BJ (cell line): ENCODE data around the gene FTH1. TPM values are rescaled to one million over a fixed set of nuclear protein-coding genes. Genes with fewer than 3 reads are reported as not detected.

Experiments used
- CTCF ChIA-PET: fragments of 350-600 bp; formaldehyde crosslinking; extraction: SDS; loops from one replicate; lab custom pipeline; 2021; ENCODE audit warnings: antibody characterized with exemption, inconsistent platforms; lab: Yijun Ruan, JAX
- POLR2A ChIA-PET: fragments of 300-600 bp; sonication (Branson Sonifier 250); formaldehyde crosslinking; extraction: SDS; loops from one replicate; lab custom pipeline; 2021; ENCODE audit warnings: antibody characterized with exemption; lab: Charles Lee
- DNase-seq: peaks from one replicate; pipeline ENCODE4 v3.0.0-alpha.2; 2011; ENCODE audit warnings: low read depth
- H3K27me3 ChIP-seq: 2 replicates; pipeline ENCODE4 v1.6.0; 2011; ENCODE audit warnings: low read length; ENCODE audit not compliant: control insufficient read depth, insufficient read depth
- H3K36me3 ChIP-seq: 2 replicates; pipeline ENCODE4 v1.5.1; 2011; ENCODE audit warnings: low read length; ENCODE audit not compliant: control insufficient read depth, insufficient read depth
- H3K4me3 ChIP-seq: 2 replicates; pipeline ENCODE4 v1.5.1; 2011; ENCODE audit warnings: low read depth, mild to moderate bottlenecking, control low read depth, low read length
- polyA plus RNA-seq: library from polyadenylated mRNA; depleted of rRNA; stranded (reverse); fragments of >200 nt; gene quantifications from 2 replicates; pipeline ENCODE4 v1.2.3, GENCODE V29; 2011
- TF ChIP-seq, protein P1 (sequence below): IDR thresholded peaks from 2 replicates; pipeline ENCODE4 v1.5.1; 2011; ENCODE audit warnings: low read depth, mild to moderate bottlenecking, control low read depth, inconsistent platforms, low read length, moderate library complexity; ENCODE audit not compliant: insufficient read depth

Gene FTH1
- polyA plus RNA-seq, 1 experiment = 1,472 TPM

DNA sequence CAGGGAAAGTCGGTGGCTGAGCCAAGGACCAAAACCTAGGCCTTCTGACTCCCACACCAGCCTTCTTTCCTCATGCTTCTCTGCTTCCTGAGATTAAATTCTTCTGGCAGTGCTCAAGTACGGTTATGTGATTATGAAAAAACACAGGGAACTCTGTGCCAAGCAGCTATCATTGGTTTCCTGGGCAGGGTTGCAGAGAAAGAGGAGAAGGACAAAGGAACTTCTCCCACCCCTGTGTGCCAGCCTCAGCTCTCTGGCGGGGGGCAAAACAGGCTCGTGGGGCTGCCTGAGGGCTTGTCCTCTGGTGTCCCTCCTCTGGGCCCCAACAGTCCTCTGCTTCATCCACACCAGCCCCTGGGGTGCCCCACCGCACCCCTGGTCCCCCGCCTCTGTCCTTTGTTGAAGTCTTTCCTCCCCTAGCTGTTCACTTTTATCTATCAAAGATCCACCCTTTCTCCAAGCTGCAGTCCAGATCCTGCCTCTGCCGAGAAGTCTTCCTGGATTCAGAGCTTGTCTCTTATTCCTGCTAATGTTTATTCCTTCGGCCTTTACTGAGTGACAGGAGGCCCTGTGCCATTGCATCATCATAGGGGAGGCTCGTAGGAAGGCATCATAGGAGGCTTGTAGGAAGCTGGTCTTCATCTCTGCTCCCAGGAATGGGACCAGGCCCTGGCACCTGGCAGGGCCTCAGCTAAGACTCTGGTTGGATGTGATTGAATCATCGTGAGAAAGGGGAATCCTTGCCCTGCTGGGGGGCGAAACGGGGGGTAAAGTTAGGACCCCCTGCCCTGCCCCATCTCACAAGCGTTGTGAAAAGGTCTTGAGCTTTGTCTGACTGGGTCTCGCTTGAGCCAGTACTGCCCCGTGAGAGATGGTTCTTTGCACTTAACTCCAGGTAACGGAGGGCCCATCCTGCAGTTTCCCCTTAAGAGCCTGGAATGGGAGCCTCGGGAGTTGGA lies 11.5 kb upstream of the FTH1 start:
- POLR2A ChIA-PET = no interaction called here
- no peak overlapping the region for H3K4me3 ChIP-seq
- CTCF ChIA-PET = interaction anchor here (0.6 to 1.7 kb wide), 2 partner anchors 103 to 112 kb away, joined by 3 to 4 read pairs; no protein-coding TSS in a partner anchor
- TF ChIP-seq, protein P1, sequence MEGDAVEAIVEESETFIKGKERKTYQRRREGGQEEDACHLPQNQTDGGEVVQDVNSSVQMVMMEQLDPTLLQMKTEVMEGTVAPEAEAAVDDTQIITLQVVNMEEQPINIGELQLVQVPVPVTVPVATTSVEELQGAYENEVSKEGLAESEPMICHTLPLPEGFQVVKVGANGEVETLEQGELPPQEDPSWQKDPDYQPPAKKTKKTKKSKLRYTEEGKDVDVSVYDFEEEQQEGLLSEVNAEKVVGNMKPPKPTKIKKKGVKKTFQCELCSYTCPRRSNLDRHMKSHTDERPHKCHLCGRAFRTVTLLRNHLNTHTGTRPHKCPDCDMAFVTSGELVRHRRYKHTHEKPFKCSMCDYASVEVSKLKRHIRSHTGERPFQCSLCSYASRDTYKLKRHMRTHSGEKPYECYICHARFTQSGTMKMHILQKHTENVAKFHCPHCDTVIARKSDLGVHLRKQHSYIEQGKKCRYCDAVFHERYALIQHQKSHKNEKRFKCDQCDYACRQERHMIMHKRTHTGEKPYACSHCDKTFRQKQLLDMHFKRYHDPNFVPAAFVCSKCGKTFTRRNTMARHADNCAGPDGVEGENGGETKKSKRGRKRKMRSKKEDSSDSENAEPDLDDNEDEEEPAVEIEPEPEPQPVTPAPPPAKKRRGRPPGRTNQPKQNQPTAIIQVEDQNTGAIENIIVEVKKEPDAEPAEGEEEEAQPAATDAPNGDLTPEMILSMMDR = no peak
- no peaks in the 10 kb centered on the region for H3K36me3 ChIP-seq
- no peaks in the 10 kb centered on the region for H3K27me3 ChIP-seq
- DNase-seq = no peak

DNA sequence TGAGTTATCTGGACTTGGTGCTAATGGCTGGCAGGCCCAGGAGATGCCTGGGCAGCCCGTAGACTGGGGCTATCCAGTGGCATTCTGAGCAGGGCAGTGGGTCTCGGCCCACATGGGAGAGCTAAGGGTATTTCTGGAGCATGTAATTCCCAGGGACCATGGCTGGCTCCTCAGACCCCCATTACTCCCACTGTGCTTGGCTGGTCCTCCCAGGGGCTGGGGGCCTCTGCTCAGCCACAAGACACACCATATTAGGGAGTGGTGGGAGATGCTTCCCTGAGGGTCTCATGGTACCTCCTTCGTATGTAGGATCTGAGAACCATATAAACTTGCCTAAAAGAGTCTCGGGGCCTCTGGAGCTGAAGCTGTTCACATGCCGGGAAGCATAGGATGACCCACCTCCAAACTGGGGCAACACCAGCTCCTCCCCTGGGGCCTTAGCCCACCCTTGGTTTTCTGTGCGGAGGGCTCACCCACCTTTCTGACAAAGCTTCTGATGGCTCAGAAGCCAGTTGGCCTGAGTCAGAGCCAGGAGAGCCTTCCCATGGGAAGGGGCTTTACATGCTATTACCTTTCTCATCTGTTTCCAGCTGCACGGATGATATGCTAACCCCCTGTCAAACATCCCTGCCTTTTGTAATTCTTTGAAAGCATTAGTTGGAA lies 9.5 kb upstream of the FTH1 start:
- DNase-seq = no peak
- no peaks in the 10 kb centered on the region for H3K27me3 ChIP-seq
- CTCF ChIA-PET = interaction anchor here (0.6 to 2.9 kb wide), 3 partner anchors 79 to 129 kb away, joined by 3 to 13 read pairs (median 5); no protein-coding TSS in a partner anchor
- TF ChIP-seq, protein P1 = no peak
- H3K4me3 ChIP-seq = no peak overlapping the region
- no peaks in the 10 kb centered on the region for H3K36me3 ChIP-seq
- POLR2A ChIA-PET = interaction anchor here (0.6 to 0.7 kb wide), 2 partner anchors 17 to 759 kb away, joined by 3 read pairs; no protein-coding TSS in a partner anchor

DNA sequence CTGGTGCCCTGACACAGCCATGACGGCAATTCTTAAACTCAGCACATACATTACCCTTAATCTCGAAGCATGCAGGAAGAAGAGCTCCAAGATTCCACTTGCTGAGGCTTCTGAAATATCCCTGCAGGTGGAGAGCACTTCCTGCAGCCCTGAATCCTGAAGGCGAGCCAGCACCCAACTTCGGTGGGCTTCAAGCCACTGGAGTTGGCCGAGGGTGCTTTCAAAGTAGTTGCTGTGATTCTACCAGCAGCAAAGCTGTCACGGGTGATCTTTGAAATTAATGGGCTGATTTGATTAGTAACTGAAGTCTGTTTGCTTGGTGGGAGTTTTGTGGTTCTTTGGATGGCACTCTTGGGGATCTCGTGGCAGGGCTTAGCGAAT lies 9.0 kb upstream of the FTH1 start:
- TF ChIP-seq, protein P1 = no peak
- POLR2A ChIA-PET = interaction anchor here (0.6 to 0.7 kb wide), 2 partner anchors 18 to 760 kb away, joined by 3 read pairs; no protein-coding TSS in a partner anchor

DNA sequence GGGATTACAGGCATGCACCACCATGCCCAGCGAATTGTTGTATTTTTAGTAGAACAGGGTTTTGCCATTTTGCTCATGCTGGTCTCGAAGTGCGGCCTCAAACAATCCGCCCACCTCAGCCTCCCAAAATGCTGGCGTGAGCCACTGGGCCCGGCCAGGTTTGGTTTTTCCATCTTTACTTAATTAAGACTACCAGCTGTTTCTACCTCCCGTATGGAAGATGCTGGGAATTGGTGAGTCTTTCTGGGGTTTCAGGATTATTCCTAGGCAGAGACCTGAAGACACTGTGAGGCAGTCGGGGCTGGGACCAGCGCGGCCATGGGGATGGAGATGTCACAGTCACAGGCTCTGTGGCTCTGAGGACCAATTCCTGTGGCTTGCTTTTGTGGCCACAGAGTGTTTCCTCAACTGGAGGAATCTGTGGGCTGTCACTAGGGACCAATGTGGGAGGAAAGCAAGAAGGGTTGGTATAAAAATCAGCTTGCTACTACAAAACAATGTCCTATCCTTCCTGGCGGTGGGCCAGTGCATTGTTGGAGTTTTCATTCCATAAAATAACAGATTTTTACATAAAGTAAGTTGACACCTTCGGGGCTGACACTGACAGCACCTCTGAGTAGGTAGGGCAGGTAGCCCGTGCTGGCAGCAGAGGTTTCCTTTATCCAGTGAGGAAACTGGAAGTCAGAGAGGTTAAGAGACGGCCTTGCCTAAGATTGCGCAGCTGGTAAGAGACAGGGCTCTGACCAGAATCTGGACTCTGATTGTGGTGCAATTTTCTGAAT lies 8.4 kb upstream of the FTH1 start:
- Histone ChIP-seq H3K36me3 (no peaks in the 10 kb centered on the region), H3K4me3 (no peak overlapping the region), H3K27me3 (no peaks in the 10 kb centered on the region)
- ChIA-PET CTCF (interaction anchor here (2.9 kb wide), 1 partner anchor 106 kb away, joined by 13 read pairs; no protein-coding TSS in a partner anchor), POLR2A (interaction anchor here (0.6 to 0.7 kb wide), 2 partner anchors 18 to 760 kb away, joined by 3 read pairs; no protein-coding TSS in a partner anchor)
- TF ChIP-seq, protein P1 = no peak
- DNase-seq = no peak

More for the DNA sequence above, 9.0 kb upstream of the FTH1 start:
- CTCF ChIA-PET = interaction anchor here (0.6 to 2.9 kb wide), 2 partner anchors 105 to 130 kb away, joined by 3 to 13 read pairs; no protein-coding TSS in a partner anchor
- Histone ChIP-seq H3K27me3 (no peaks in the 10 kb centered on the region), H3K36me3 (no peaks in the 10 kb centered on the region), H3K4me3 (no peak overlapping the region)
- DNase-seq = no peak
